Fibroblast of skin of back (primary cell): ENCODE results near the gene NDNF.

Experiments used
- DNase-seq: peaks from one replicate; pipeline ENCODE4 v3.0.0-alpha.2; 2013

The NDNF gene

GRCh38 chr4:121014544-121014943 lies 57.8 kb downstream of the NDNF start:
- no peak for DNase-seq

DNA sequence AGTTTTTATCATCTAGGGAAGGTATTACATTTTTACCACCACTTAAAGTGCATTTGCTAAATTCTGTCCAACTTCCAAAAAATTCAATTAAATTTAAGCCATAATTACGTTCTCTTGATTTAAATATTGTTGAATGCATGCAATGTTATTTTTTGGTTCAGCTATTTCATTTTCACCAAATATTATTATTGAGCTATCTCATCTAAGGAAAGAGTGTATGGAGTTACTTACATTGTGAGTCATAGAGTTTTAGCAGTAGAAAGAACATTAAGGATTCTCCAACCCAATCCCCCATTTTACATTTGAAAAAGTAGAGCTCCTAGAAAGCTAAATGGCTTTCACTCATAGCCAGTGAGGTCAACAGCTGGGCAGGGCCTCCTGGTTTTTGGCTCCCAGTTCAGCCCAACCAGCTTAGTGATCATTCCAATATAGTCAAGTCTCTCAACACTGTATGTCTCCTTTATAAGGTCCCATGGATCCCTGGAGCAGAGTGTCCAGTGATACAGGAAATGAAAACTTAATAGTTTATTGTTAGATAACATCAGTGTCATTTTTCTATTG lies 60.5 kb downstream of the NDNF start:
- DNase-seq: peak; percentile 3

GRCh38 chr4:121011138-121011537 lies 61.2 kb downstream of the NDNF start:
- DNase-seq: no peak

DNA sequence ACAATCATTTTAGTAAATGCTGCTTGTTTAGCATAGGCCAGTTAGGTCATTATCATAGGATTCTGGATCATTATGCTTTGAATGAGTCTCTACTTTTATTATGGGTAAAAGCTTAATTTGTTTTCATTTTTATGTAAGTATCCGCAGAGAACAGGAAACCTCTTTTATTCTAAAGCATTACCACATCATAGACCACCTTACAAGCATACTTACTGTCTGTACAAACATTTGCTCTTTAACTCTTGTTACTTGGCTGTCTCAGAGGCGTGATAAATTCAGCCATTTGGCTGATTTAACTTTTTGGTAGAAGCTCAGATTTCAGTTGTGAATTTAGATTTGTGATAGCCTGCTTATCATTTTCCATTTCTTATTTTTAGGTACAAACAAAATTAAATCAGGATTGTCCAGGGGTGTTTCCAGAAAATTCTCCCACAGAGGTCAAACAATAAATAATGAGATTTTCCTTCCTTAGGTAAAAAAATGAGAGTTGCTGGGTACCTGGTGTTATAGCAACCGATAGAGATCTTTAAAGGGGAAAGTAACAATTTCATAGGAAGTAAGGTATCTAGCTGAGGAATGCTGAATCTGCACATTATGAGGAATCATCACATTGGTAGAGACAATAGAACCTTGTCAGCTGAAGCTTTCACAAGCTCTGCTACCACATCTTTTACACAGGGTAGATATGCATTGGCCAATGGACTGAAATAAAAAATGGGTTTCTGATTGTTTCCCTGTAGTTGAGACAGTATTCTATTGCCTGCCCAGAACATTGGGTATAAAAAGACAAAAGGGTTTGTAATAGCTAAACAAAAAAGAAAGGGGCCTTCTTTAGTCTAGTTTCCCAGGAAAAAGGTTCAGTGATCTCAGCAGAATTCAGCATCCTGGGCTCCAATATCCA lies 62.5 kb downstream of the NDNF start:
- DNase-seq: no peak

- no peak for DNase-seq
Observed at GRCh38 chr4:121007660-121008059, 64.7 kb downstream of the NDNF start.

GRCh38 chr4:121003863-121004262 lies 68.5 kb downstream of the NDNF start:
- DNase-seq: no peak

GRCh38 chr4:120995266-120996010 lies 76.9 kb downstream of the NDNF start:
- DNase-seq: peak; percentile 3

DNA sequence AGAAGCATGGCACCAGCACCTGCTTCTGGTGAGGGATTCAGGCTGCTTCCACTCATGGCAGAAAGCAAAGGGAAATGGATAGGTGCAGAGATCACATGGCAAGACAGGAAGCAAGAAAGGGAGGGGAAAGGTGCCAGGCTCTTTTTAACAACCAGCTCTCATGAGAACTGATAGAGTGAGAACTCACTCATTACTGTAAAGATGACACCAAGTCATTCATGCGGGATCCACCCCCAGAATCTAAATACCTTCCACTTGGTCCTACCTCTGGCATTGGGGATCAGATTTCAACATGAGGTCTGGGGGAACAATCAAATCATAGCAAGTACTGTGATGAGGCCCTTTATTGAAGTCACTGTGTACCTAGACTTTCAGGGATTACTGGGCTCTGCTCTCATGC lies 77.8 kb downstream of the NDNF start:
- no peak for DNase-seq

GRCh38 chr4:120991885-120992284 lies 80.5 kb downstream of the NDNF start:
- no peak for DNase-seq

GRCh38 chr4:120990246-120990645 lies 82.1 kb downstream of the NDNF start:
- no peak for DNase-seq
